Measurements from ENCODE around the gene AMDHD2.

The AMDHD2 gene

DNA sequence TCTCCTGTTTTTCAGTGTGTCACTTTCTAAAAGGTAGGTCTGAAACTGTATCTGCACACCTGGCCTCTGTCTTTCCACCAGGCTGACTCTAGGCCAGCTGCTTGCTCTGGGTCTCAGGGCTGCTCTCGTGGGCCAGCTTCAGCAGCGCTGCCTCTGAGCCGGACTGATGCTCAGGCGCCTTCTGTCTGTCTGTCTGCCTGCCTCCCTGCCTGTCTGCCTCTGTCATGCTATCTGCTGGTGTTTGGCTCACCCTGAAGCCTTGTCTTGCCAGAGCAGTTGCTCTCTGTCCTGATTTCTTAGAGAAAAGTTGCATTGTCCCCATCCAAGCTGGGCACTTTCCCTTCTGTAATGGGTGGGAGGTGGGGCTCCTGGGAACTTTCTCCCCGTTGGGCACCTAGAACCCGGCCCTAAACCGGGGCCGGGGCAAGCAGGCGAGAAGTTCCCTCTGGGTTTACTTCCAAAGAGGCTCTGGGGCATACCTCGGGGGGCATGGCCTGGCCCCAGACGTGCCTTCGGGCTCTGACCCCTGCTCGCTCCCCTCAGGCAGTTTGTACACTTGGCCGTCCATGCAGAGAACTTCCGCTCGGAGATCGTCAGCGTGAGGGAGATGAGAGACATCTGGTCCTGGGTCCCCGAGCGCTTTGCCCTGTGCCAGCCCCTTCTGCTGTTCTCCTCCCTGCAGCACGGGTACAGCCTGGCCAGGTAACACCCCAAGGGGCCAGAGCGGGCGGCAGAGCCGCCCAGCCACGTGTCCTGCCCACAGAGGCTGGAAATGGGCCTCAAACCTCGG lies 22.3 kb upstream of the AMDHD2 start:
- H3K36me3 ChIP-seq (ENCODE audit: control insufficient read depth in 1 of 2, insufficient read depth in 2 of 2, low read depth in 1 of 2, low read length in 2 of 2) = peaks cover 24 to 56% of the 10 kb centered on the region in 2 experiments
- no peak overlapping the region for H3K14ac ChIP-seq (ENCODE audit: low read length in 2 of 2)
- no peak overlapping the region for H2AK5ac ChIP-seq (ENCODE audit: low read length, severe bottlenecking)
- H2AFZ ChIP-seq (ENCODE audit: low read depth, low read length) = no peak overlapping the region
- no peak overlapping the region for H3K4me3 ChIP-seq (ENCODE audit: insufficient read depth in 1 of 2, low read depth in 1 of 2, low read length in 2 of 2)
- H3K9me3 ChIP-seq (ENCODE audit: control insufficient read depth, low read length) = no peaks in the 10 kb centered on the region
- H2BK12ac ChIP-seq (ENCODE audit: low read length in 2 of 2) = no peak overlapping the region
- H3K23ac ChIP-seq (ENCODE audit: low read length in 2 of 2) = no peak overlapping the region
- H3K79me1 ChIP-seq (replicated peaks; ENCODE audit: low read length, poor library complexity, severe bottlenecking) = peaks cover 19% of the 10 kb centered on the region
- no peak overlapping the region for H2BK15ac ChIP-seq (ENCODE audit: low read depth, poor library complexity, severe bottlenecking)
- no peak overlapping the region for H3K4ac ChIP-seq (ENCODE audit: low read depth in 1 of 2, low read length in 2 of 2)
- no peak overlapping the region for H2BK120ac ChIP-seq (ENCODE audit: low read depth, low read length)
- WGBS = 93% methylated on average over 26 of the region's 26 CpGs
- H4K91ac ChIP-seq (ENCODE audit: low read length) = no peak overlapping the region
- no peak overlapping the region for H3K27ac ChIP-seq (ENCODE audit: low read length, poor library complexity, severe bottlenecking)
- no peak for DNase-seq
- no peak overlapping the region for H2BK5ac ChIP-seq (ENCODE audit: low read depth, low read length, poor library complexity, severe bottlenecking)
- no peak overlapping the region for H3K18ac ChIP-seq (ENCODE audit: low read depth in 1 of 2, low read length in 2 of 2)
- peak overlapping the region; percentile 7 for H3K9ac ChIP-seq (ENCODE audit: low read length)
- no peak overlapping the region for H3K4me2 ChIP-seq (ENCODE audit: low read length, poor library complexity, severe bottlenecking)
- H4K8ac ChIP-seq (ENCODE audit: low read length) = no peak overlapping the region
- H3K4me1 ChIP-seq (ENCODE audit: control insufficient read depth, insufficient read depth, low read depth, low read length) = peaks cover 27% of the 10 kb centered on the region
- H3K27me3 ChIP-seq (ENCODE audit: control insufficient read depth in 1 of 2, insufficient read depth in 1 of 2, low read length in 2 of 2) = no peaks in the 10 kb centered on the region

DNA sequence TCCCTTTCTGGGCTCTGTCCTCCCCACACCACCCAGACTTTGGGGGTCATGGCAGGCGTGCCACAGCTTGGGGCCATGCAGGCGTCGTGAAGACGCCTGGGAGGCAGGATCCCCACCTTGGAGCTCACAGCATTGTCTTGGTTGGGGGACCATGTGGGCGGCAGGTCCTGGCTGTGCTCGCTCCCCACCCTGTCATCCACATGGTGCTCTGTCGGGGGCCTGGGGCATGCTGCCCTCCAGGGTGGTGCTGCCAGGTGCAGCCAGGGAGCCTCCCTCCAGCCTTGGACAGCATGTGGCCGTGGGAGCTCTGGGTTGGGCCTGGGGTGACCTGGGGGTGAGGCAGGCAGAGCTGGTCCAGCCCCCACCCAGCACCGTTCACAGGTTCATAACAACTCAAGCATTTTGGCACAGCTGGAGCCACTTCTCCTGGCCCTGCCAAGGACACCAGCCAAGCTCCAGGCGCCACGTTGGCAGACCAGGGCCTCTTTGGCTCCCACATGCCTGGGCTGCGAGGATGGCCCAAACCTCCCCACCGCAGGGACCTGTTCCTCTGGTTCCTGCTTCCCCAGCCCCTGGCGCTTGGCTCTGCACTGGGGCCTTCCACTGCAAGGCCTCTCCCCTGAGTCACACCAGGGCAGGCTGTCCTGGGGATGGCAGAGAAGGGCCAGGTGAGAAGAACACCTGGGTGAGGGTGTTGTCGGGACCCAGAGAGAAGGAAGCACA lies 21.5 kb upstream of the AMDHD2 start:
- H2AK5ac ChIP-seq (ENCODE audit: low read length, severe bottlenecking) = no peak overlapping the region
- WGBS = 94% methylated on average over 14 of the region's 15 CpGs
- H3K9me3 ChIP-seq (ENCODE audit: control insufficient read depth, low read length) = no peaks in the 10 kb centered on the region
- no peak overlapping the region for H2AFZ ChIP-seq (ENCODE audit: low read depth, low read length)
- no peak overlapping the region for H4K91ac ChIP-seq (ENCODE audit: low read length)
- H3K14ac ChIP-seq (ENCODE audit: low read length in 2 of 2) = no peak overlapping the region
- peaks cover 27% of the 10 kb centered on the region for H3K4me1 ChIP-seq (ENCODE audit: control insufficient read depth, insufficient read depth, low read depth, low read length)
- H3K4ac ChIP-seq (ENCODE audit: low read depth in 1 of 2, low read length in 2 of 2) = no peak overlapping the region
- H3K9ac ChIP-seq (ENCODE audit: low read length) = no peak overlapping the region
- H3K27me3 ChIP-seq (ENCODE audit: control insufficient read depth in 1 of 2, insufficient read depth in 1 of 2, low read length in 2 of 2) = no peaks in the 10 kb centered on the region
- peaks cover 15% of the 10 kb centered on the region for H3K79me1 ChIP-seq (replicated peaks; ENCODE audit: low read length, poor library complexity, severe bottlenecking)
- H2BK12ac ChIP-seq (ENCODE audit: low read length in 2 of 2) = no peak overlapping the region
- DNase-seq = no peak
- H2BK15ac ChIP-seq (ENCODE audit: low read depth, poor library complexity, severe bottlenecking) = no peak overlapping the region
- no peak overlapping the region for H3K23ac ChIP-seq (ENCODE audit: low read length in 2 of 2)
- no peak overlapping the region for H2BK120ac ChIP-seq (ENCODE audit: low read depth, low read length)
- no peak overlapping the region for H2BK5ac ChIP-seq (ENCODE audit: low read depth, low read length, poor library complexity, severe bottlenecking)
- H3K4me2 ChIP-seq (ENCODE audit: low read length, poor library complexity, severe bottlenecking) = no peak overlapping the region
- no peak overlapping the region for H3K27ac ChIP-seq (ENCODE audit: low read length, poor library complexity, severe bottlenecking)
- H4K8ac ChIP-seq (ENCODE audit: low read length) = no peak overlapping the region
- no peak overlapping the region for H3K18ac ChIP-seq (ENCODE audit: low read depth in 1 of 2, low read length in 2 of 2)
- no peak overlapping the region for H3K4me3 ChIP-seq (ENCODE audit: insufficient read depth in 1 of 2, low read depth in 1 of 2, low read length in 2 of 2)
- peaks cover 24 to 54% of the 10 kb centered on the region in 2 experiments for H3K36me3 ChIP-seq (ENCODE audit: control insufficient read depth in 1 of 2, insufficient read depth in 2 of 2, low read depth in 1 of 2, low read length in 2 of 2)

DNA sequence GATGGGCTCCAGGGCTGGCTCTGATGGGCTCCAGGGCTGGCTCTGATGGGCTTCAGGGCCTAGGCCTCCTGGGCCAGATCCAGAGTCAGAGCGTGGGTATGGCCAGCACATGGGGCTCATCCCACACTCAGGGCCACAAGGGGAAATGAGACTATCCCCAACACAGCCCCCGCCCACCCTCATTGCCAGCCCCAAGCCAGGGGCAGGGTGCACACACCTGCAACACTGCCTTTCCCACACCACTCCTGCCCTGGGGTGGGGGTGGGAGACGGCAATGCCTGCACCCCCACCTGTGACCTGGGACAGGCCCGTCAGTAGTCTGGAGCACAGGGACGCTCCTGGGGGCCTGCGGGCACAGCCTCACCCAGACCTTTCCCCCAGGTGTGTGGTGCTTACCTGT lies 20.7 kb upstream of the AMDHD2 start:
- H3K4me3 ChIP-seq (ENCODE audit: insufficient read depth in 1 of 2, low read depth in 1 of 2, low read length in 2 of 2) = no peak overlapping the region
- H3K4me2 ChIP-seq (ENCODE audit: low read length, poor library complexity, severe bottlenecking) = no peak overlapping the region
- no peak overlapping the region for H2BK12ac ChIP-seq (ENCODE audit: low read length in 2 of 2)
- H3K14ac ChIP-seq (ENCODE audit: low read length in 2 of 2) = no peak overlapping the region
- no peak overlapping the region for H3K9ac ChIP-seq (ENCODE audit: low read length)
- H2BK5ac ChIP-seq (ENCODE audit: low read depth, low read length, poor library complexity, severe bottlenecking) = no peak overlapping the region
- 96% methylated on average over 6 of the region's 6 CpGs for WGBS
- no peaks in the 10 kb centered on the region for H3K27me3 ChIP-seq (ENCODE audit: control insufficient read depth in 1 of 2, insufficient read depth in 1 of 2, low read length in 2 of 2)
- DNase-seq = no peak
- peaks cover 24 to 53% of the 10 kb centered on the region in 2 experiments for H3K36me3 ChIP-seq (ENCODE audit: control insufficient read depth in 1 of 2, insufficient read depth in 2 of 2, low read depth in 1 of 2, low read length in 2 of 2)
- H2BK120ac ChIP-seq (ENCODE audit: low read depth, low read length) = no peak overlapping the region
- H3K23ac ChIP-seq (ENCODE audit: low read length in 2 of 2) = no peak overlapping the region
- no peak overlapping the region for H4K91ac ChIP-seq (ENCODE audit: low read length)
- H2AK5ac ChIP-seq (ENCODE audit: low read length, severe bottlenecking) = no peak overlapping the region
- H3K4me1 ChIP-seq (ENCODE audit: control insufficient read depth, insufficient read depth, low read depth, low read length) = peaks cover 27% of the 10 kb centered on the region
- H2BK15ac ChIP-seq (ENCODE audit: low read depth, poor library complexity, severe bottlenecking) = no peak overlapping the region
- H3K79me1 ChIP-seq (replicated peaks; ENCODE audit: low read length, poor library complexity, severe bottlenecking) = peaks cover 15% of the 10 kb centered on the region
- H3K27ac ChIP-seq (ENCODE audit: low read length, poor library complexity, severe bottlenecking) = no peak overlapping the region
- H3K4ac ChIP-seq (ENCODE audit: low read depth in 1 of 2, low read length in 2 of 2) = no peak overlapping the region
- no peak overlapping the region for H2AFZ ChIP-seq (ENCODE audit: low read depth, low read length)
- no peak overlapping the region for H4K8ac ChIP-seq (ENCODE audit: low read length)
- no peak overlapping the region for H3K18ac ChIP-seq (ENCODE audit: low read depth in 1 of 2, low read length in 2 of 2)
- no peaks in the 10 kb centered on the region for H3K9me3 ChIP-seq (ENCODE audit: control insufficient read depth, low read length)

DNA sequence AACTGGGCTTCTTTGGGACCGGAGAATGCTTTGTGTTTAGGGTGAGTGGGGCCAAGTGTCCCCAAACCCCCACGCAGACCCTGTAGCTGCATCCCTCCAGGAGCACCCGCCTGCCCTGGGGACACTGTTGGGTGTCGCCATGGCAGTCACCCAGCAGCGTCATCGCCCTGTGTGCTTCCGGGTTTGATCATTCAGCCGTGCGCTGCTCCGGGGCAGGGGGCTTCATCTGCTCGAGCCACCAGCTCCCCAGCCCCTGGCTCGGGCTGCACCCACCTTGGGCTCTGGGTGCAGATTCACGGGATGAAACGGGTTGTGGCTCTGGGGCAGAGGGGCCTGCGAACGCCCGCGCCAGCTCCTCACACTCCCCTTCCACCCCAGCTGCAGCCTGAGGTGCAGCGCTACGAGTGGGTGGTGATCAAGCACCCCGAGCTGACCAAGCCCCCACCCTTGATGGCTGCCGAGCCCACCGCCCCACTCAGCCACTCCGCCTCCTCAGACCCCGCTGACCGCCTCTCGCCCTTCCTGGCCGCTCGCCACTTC lies 20.2 kb upstream of the AMDHD2 start:
- Histone ChIP-seq H3K4me2 (ENCODE audit: low read length, poor library complexity, severe bottlenecking) (no peak overlapping the region), H2BK120ac (ENCODE audit: low read depth, low read length) (no peak overlapping the region), H3K27ac (ENCODE audit: low read length, poor library complexity, severe bottlenecking) (no peak overlapping the region), H3K23ac (ENCODE audit: low read length in 2 of 2) (no peak overlapping the region), H2AK5ac (ENCODE audit: low read length, severe bottlenecking) (no peak overlapping the region), H3K4ac (ENCODE audit: low read depth in 1 of 2, low read length in 2 of 2) (no peak overlapping the region), H3K79me1 (replicated peaks; ENCODE audit: low read length, poor library complexity, severe bottlenecking) (peaks cover 15% of the 10 kb centered on the region), H2BK5ac (ENCODE audit: low read depth, low read length, poor library complexity, severe bottlenecking) (no peak overlapping the region), H3K9ac (ENCODE audit: low read length) (no peak overlapping the region), H3K9me3 (ENCODE audit: control insufficient read depth, low read length) (no peaks in the 10 kb centered on the region), H2BK15ac (ENCODE audit: low read depth, poor library complexity, severe bottlenecking) (no peak overlapping the region), H2AFZ (ENCODE audit: low read depth, low read length) (no peak overlapping the region), H3K4me1 (ENCODE audit: control insufficient read depth, insufficient read depth, low read depth, low read length) (peaks cover 27% of the 10 kb centered on the region), H3K18ac (ENCODE audit: low read depth in 1 of 2, low read length in 2 of 2) (no peak overlapping the region), H4K8ac (ENCODE audit: low read length) (no peak overlapping the region), H3K36me3 (ENCODE audit: control insufficient read depth in 1 of 2, insufficient read depth in 2 of 2, low read depth in 1 of 2, low read length in 2 of 2) (peaks cover 24 to 53% of the 10 kb centered on the region in 2 experiments), H3K27me3 (ENCODE audit: control insufficient read depth in 1 of 2, insufficient read depth in 1 of 2, low read length in 2 of 2) (no peaks in the 10 kb centered on the region), H3K4me3 (ENCODE audit: insufficient read depth in 1 of 2, low read depth in 1 of 2, low read length in 2 of 2) (no peak overlapping the region), H3K14ac (ENCODE audit: low read length in 2 of 2) (no peak overlapping the region), H2BK12ac (ENCODE audit: low read length in 2 of 2) (no peak overlapping the region), H4K91ac (ENCODE audit: low read length) (peak overlapping the region; percentile 18)
- DNase-seq = no peak
- 95% methylated on average over 29 of the region's 29 CpGs for WGBS

Data from mesenchymal stem cell (in vitro differentiated cells and primary cell).